Smooth muscle cell of bladder (primary cell): ENCODE measurements around the gene VPS26C. TPM values are rescaled to one million over a fixed set of nuclear protein-coding genes. Genes with fewer than 3 reads are reported as not detected.

Source experiments
- total RNA-seq: library from RNA; depleted of rRNA; stranded (reverse); fragments of >200 nt; gene quantifications from 2 replicates; pipeline ENCODE4 v1.2.3, GENCODE V29; 2014

The VPS26C gene
- 57.9 and 73.5 TPM in 2 replicates for total RNA-seq

DNA sequence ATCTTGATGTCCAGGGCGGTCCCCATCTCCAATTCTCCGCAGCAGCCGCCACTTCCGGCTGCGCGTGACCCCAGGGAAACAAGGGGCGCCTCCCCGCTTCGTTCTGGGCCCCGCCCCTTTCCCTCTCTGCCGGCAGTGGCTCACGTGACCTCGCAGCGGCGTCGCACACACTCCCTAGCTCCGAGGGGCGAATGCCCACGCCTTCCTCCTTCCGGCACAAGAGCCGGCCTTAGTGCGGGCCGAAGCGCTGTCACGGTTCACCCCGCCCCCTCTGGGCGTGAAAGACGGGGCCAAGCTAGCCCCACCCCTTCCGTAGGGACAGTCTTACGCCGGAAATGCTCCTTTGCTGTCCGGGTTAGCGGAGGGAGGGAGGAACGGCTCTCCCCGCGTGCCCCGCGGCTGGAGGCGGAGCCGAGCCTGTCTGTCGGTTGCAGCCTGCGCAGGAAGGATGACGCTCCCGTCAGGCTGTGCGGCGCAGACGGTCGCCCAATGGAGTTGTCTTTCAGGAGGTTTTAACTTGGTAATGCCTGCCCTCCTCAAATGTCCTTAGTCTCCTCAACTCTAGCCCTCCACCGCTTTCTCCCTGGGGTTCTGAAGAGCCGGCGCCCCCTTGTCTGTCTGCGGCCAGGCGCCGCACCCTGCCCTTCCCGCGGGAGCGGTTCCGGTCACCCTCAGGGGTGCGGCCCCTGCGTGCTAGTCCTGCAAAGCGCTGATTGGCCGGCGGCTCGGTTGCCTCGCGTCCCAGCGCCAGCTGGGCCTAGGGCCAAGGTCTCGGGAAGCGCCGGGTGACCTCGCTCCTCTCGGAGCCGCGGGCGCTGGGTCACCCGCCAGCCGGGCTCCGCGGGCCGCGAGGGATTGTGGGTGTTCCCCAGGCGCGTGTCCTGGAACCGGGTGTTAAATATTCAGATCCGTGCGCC is at the start of gene VPS26C:
TSS of gene VPS26C (minus strand) at position 66 of the 917 bp plus-strand sequence. CDS start at position 26, 40 bp downstream.

Other genes with a start within 250 kb of the VPS26C start
- 6.7 and 9.1 TPM in 2 replicates for gene PIGP, start 194.3 kb downstream of the VPS26C start, total RNA-seq
- 229 and 272 TPM in 2 replicates for gene TTC3, start 194.1 kb downstream of the VPS26C start, total RNA-seq
- 40.1 and 57.6 TPM in 2 replicates for gene DYRK1A, start 99.4 kb upstream of the VPS26C start, total RNA-seq